Endothelial cell of umbilical vein (primary cell): ENCODE results near the gene LRRC8D. TPM values are rescaled to one million over a fixed set of nuclear protein-coding genes. Genes with fewer than 3 reads are reported as not detected.
A peak's percentile ranks its signal among the peaks of the same experiment; 100 is the strongest.

ENCODE experiments used
- BruUV-seq: library from RNA; stranded (reverse); fragments of 400-500 nt; replicated peaks from 2 replicates; lab custom pipeline; 2021; lab: Mats Ljungman, UMichigan
- CTCF ChIA-PET: fragments of 300-600, 350-600 bp; sonication (Branson Sonifier 250); formaldehyde crosslinking; loops from one replicate; lab custom pipeline; 2021; ENCODE audit warnings: antibody characterized with exemption, inconsistent platforms; lab: Charles Lee
- POLR2A ChIA-PET: fragments of 300-600, 350-600 bp; sonication (Branson Sonifier 250); formaldehyde crosslinking; loops from one replicate; lab custom pipeline; 2021; ENCODE audit warnings: antibody characterized with exemption, inconsistent platforms; lab: Charles Lee
- DNase-seq: peaks from one replicate; pipeline ENCODE4 v3.0.0-alpha.2; 2011; ENCODE audit warnings: low read depth, low spot score
- FAIRE-seq: peaks from 2 replicates; lab custom pipeline; 2011; peaks lifted over from hg19 to GRCh38; lab: Jason Lieb, UNC
- H2AFZ ChIP-seq: 2 replicates; pipeline ENCODE4 v1.6.0; 2012; ENCODE audit warnings: low read depth, low read length, control low read depth, inconsistent platforms
- H3K27ac ChIP-seq: 2 replicates; pipeline ENCODE4 v1.5.1; 2011; ENCODE audit warnings: low read depth, mild to moderate bottlenecking, control low read depth, low read length, moderate library complexity; ENCODE audit not compliant: insufficient read depth
- H3K27me3 ChIP-seq, 2 experiments: 2 replicates each; pipeline versions ENCODE4 v1.6.0 to v1.6.1; 2011; ENCODE audit warnings: low read length in 2 of 2, mixed read lengths in 1 of 2; ENCODE audit not compliant: control insufficient read depth in 2 of 2, insufficient read depth in 2 of 2
- H3K36me3 ChIP-seq, 2 experiments: 2 replicates in 1 of 2; 3 replicates in 1 of 2; pipeline ENCODE4 v1.5.1; 2011; ENCODE audit warnings: low read length in 2 of 2, mild to moderate bottlenecking in 1 of 2, moderate library complexity in 1 of 2; ENCODE audit not compliant: control insufficient read depth in 2 of 2, insufficient read depth in 2 of 2; ENCODE audit errors: extremely low read depth in 1 of 2
- H3K4me1 ChIP-seq: 3 replicates; pipeline ENCODE4 v1.5.1; 2011; ENCODE audit warnings: mild to moderate bottlenecking, low read length; ENCODE audit not compliant: control insufficient read depth, insufficient read depth; ENCODE audit errors: extremely low read depth
- H3K4me2 ChIP-seq: 2 replicates; pipeline ENCODE4 v1.6.1; 2011; ENCODE audit warnings: low read length, control low read depth, mixed read lengths; ENCODE audit not compliant: insufficient read depth
- H3K4me3 ChIP-seq, 3 experiments: fragments of 200-600 bp in 1 of 3; sonication (generic), shearing (Covaris generic) in 1 of 3; replicated peaks in 1 of 3; 2 replicates each; pipeline ENCODE4 v1.5.1; 2011 to 2016; ENCODE audit warnings: control low read depth in 3 of 3, low read length in 3 of 3, mild to moderate bottlenecking in 2 of 3, inconsistent platforms in 1 of 3, low read depth in 1 of 3, moderate library complexity in 1 of 3; ENCODE audit not compliant: insufficient read depth in 1 of 3
- H3K79me2 ChIP-seq: 2 replicates; pipeline ENCODE4 v1.6.0; 2012; ENCODE audit warnings: low read length, inconsistent platforms; ENCODE audit not compliant: control insufficient read depth, insufficient read depth
- H3K9ac ChIP-seq: replicated peaks from 2 replicates; pipeline ENCODE3; 2011; ENCODE audit warnings: low read length, control low read depth; ENCODE audit not compliant: insufficient read depth; ENCODE audit errors: extremely low read depth
- H3K9me1 ChIP-seq: replicated peaks from 3 replicates; pipeline ENCODE4 v1.6.0; 2011; ENCODE audit warnings: mild to moderate bottlenecking, low read length; ENCODE audit not compliant: control insufficient read depth, insufficient read depth; ENCODE audit errors: extremely low read depth
- H3K9me3 ChIP-seq: replicated peaks from 2 replicates; pipeline ENCODE4 v1.5.1; 2012; ENCODE audit warnings: low read length, inconsistent platforms; ENCODE audit not compliant: control insufficient read depth, insufficient read depth
- H4K20me1 ChIP-seq: replicated peaks from 2 replicates; pipeline ENCODE3; 2011; ENCODE audit warnings: mild to moderate bottlenecking, low read length; ENCODE audit not compliant: control insufficient read depth, insufficient read depth; ENCODE audit errors: extremely low read depth
- CTCF ChIP-seq, 2 donors: IDR thresholded peaks; 1 replicate in 1 of 2; 2 replicates in 1 of 2; pipeline ENCODE4 v1.5.1; 2011; ENCODE audit warnings: low read length in 2 of 2, mild to moderate bottlenecking in 2 of 2, moderate library complexity in 2 of 2, control low read depth in 1 of 2, inconsistent platforms in 1 of 2, low read depth in 1 of 2; ENCODE audit not compliant: insufficient read depth in 1 of 2; ENCODE audit errors: extremely low read depth in 1 of 2
- EZH2 ChIP-seq: IDR thresholded peaks from 2 replicates; pipeline ENCODE4 v1.6.1; 2012; ENCODE audit warnings: borderline replicate concordance, low read depth, mild to moderate bottlenecking, moderate library complexity, low read length, inconsistent platforms; ENCODE audit not compliant: severe bottlenecking
- FOS ChIP-seq: IDR thresholded peaks from 2 replicates; pipeline ENCODE4 v1.6.1; 2011; ENCODE audit warnings: mild to moderate bottlenecking, low read length, moderate library complexity, borderline replicate concordance; ENCODE audit not compliant: insufficient read depth
- GATA2 ChIP-seq: IDR thresholded peaks from 2 replicates; pipeline ENCODE4 v1.7.0; 2011; ENCODE audit warnings: low read depth, mild to moderate bottlenecking, moderate library complexity, mixed read lengths, low read length; ENCODE audit not compliant: insufficient read length, insufficient read depth
- JUN ChIP-seq: IDR thresholded peaks from 2 replicates; pipeline ENCODE4 v1.6.1; 2011; ENCODE audit warnings: borderline replicate concordance, low read depth; ENCODE audit not compliant: insufficient read length, insufficient read depth
- MAX ChIP-seq: IDR thresholded peaks from 2 replicates; pipeline ENCODE4 v1.6.1; 2011; ENCODE audit not compliant: insufficient read depth, insufficient read length
- MYC ChIP-seq: IDR thresholded peaks from one replicate; pipeline ENCODE4 v1.6.1; 2011; ENCODE audit warnings: mild to moderate bottlenecking, low read depth, low read length
- POLR2A ChIP-seq: IDR thresholded peaks from 2 replicates; pipeline ENCODE4 v1.6.1; 2012; ENCODE audit warnings: low read depth, mild to moderate bottlenecking, control low read depth, low read length
- POLR2AphosphoS5 ChIP-seq: IDR thresholded peaks from 2 replicates; pipeline ENCODE4 v1.6.1; 2012; ENCODE audit warnings: low read depth, mild to moderate bottlenecking, control low read depth, low read length, moderate library complexity; ENCODE audit not compliant: insufficient read depth
- dilution Hi-C: fragments of 300-500 bp; cut with MboI; formaldehyde crosslinking; loops from one replicate; pipeline ENCODE4 v1.15.0; 2019; ENCODE audit warnings: low sequenced_read_pairs; ENCODE audit not compliant: extremely low pct_ligation_motif_present
- intact Hi-C: fragments of 100-400 bp; cut with micrococcal nuclease; formaldehyde crosslinking; loops from one replicate; pipeline ENCODE4 v1.10.0; 2022
- polyA plus RNA-seq, 4 experiments: library from polyadenylated mRNA; depleted of rRNA in 3 of 4; stranded (reverse) in 3 of 4; unstranded in 1 of 4; fragments of >200 nt; gene quantifications; 2 replicates each; pipeline versions ENCODE4 v1.2.1 to v1.2.3, GENCODE V29; 2011 to 2012; ENCODE audit warnings: missing spikeins in 1 of 4
- total RNA-seq: library from RNA; stranded (reverse); gene quantifications from 2 replicates; pipeline ENCODE4 v1.2.3, GENCODE V29; 2021

Gene LRRC8D
- total and polyA plus RNA-seq, 2 donors (not counting 3 experiments of a cell fraction or from before 2014, with no cell fraction given): 31.9 to 37.7 TPM

- peaks cover 21% of the 10 kb centered on the region for H3K79me2 ChIP-seq
- H2AFZ ChIP-seq: no peak overlapping the region
- no peaks in the 10 kb centered on the region for H3K27me3 ChIP-seq
- no peaks in the 10 kb centered on the region for H3K9me1 ChIP-seq
- CTCF ChIA-PET: interaction anchor here (1.7 to 2.1 kb wide), 2 partner anchors 9 to 12 kb away, joined by 5 to 8 read pairs; no protein-coding TSS in a partner anchor
- no peak for TF ChIP-seq GATA2
- TF ChIP-seq CTCF (IDR thresholded peaks at IDR 0.05; ENCODE audit: extremely low read depth in 1 of 2, insufficient read depth in 1 of 2, low read depth in 1 of 2, low read length in 2 of 2): no peak
- TF ChIP-seq EZH2: no peak
- TF ChIP-seq POLR2A: no peak
- TF ChIP-seq JUN: no peak
- no peak for TF ChIP-seq FOS
- TF ChIP-seq MAX: no peak
- TF ChIP-seq MYC: no peak
- TF ChIP-seq POLR2AphosphoS5: no peak
- peak; percentile 60 for DNase-seq
- H3K4me3 ChIP-seq: no peak overlapping the region
- no peaks in the 10 kb centered on the region for H3K9me3 ChIP-seq
- H3K9ac ChIP-seq: peak overlapping the region; percentile 5
- peak; percentile 66 for FAIRE-seq
- POLR2A ChIA-PET: no interaction called here
- H3K27ac ChIP-seq: peak overlapping the region; percentile 41
- H4K20me1 ChIP-seq: no peaks in the 10 kb centered on the region
- no TSS peak for BruUV-seq
- intact Hi-C loops: no loop called here
- H3K4me2 ChIP-seq: peak overlapping the region; percentile 79
- dilution Hi-C loops: no loop called here
- H3K36me3 ChIP-seq: peaks cover 0 to 2% of the 10 kb centered on the region in 2 experiments
- peaks cover 17% of the 10 kb centered on the region for H3K4me1 ChIP-seq
Observed at GRCh38 chr1:89855413-89856123, 34.7 kb downstream of the LRRC8D start.
